Vagina (tissue), 2 donors: ENCODE measurements around the gene SNIP1. TPM values are rescaled to one million over a fixed set of nuclear protein-coding genes. Genes with fewer than 3 reads are reported as not detected.
"Not testable (repeated sequence)": the region's sequence is repeated elsewhere in the genome, so short reads cannot be mapped to it uniquely, and the experiment has no call there.

Experiments
- DNase-seq, 2 donors: peaks; one replicate each; pipeline ENCODE4 v3.0.0-alpha.2; 2017; ENCODE audit errors: extremely low spot score in 2 of 2
- H3K27ac ChIP-seq: fragments of 200-600 bp; sonication (generic); one replicate; pipeline ENCODE4 v1.5.1; 2019
- H3K27me3 ChIP-seq: fragments of 200-600 bp; sonication (generic); one replicate; pipeline ENCODE4 v1.5.1; 2019
- H3K36me3 ChIP-seq, 2 donors: fragments of 200-600 bp; sonication (generic); one replicate each; pipeline ENCODE4 v1.5.1; 2017 to 2019
- H3K4me1 ChIP-seq: fragments of 200-600 bp; sonication (generic); one replicate; pipeline ENCODE4 v1.5.1; 2019
- H3K4me3 ChIP-seq, 2 donors: fragments of 200-600 bp; sonication (generic); 1 replicate in 1 of 2; 2 replicates in 1 of 2; pipeline ENCODE4 v1.5.1; 2016 to 2019
- H3K9me3 ChIP-seq: fragments of 200-600 bp; sonication (generic); one replicate; pipeline ENCODE4 v1.5.1; 2019
- CTCF ChIP-seq, 3 experiments: fragments of 450-650 bp in 2 of 3; fragments of 200-600 bp in 1 of 3; sonication (generic) in 1 of 3; IDR thresholded peaks; one replicate each; pipeline ENCODE4 v1.5.1; 2017 to 2019; ENCODE audit warnings: antibody characterized with exemption in 3 of 3, mild to moderate bottlenecking in 2 of 3, moderate library complexity in 2 of 3
- POLR2A ChIP-seq, 2 donors: fragments of 450-650 bp; IDR thresholded peaks; one replicate each; pipeline ENCODE4 v1.6.1; 2017; ENCODE audit warnings: antibody characterized with exemption in 2 of 2, mild to moderate bottlenecking in 2 of 2, moderate library complexity in 2 of 2
- POLR2AphosphoS5 ChIP-seq, 2 donors: sonication (generic); formaldehyde crosslinking; IDR thresholded peaks; one replicate each; pipeline ENCODE4 v1.9.0; 2017; ENCODE audit warnings: antibody characterized with exemption in 2 of 2, mild to moderate bottlenecking in 2 of 2, low read depth in 1 of 2; ENCODE audit not compliant: insufficient read depth in 1 of 2
- intact Hi-C: fragments of 100-400 bp; cut with DNase I; formaldehyde crosslinking; loops from one replicate; pipeline ENCODE4 v1.15.1; 2023
- total RNA-seq: library from RNA; depleted of rRNA; stranded (reverse); fragments of >200 nt; gene quantifications from one replicate; pipeline ENCODE4 v1.2.3, GENCODE V29; 2016

SNIP1 gene
- total RNA-seq, 1 donor from 2014 or later, result 16.5 TPM

- Histone ChIP-seq H3K27me3 (no peaks in the 10 kb centered on the region), H3K4me1 (peaks cover 26% of the 10 kb centered on the region), H3K27ac (peak overlapping the region; percentile 63), H3K4me3 (peak overlapping the region; percentile 71 to 78), H3K36me3 (peaks cover 0 to 18% of the 10 kb centered on the region in 2 donors), H3K9me3 (no peaks in the 10 kb centered on the region)
- DNase-seq, result no peak
- intact Hi-C loops, result loop anchor here (5.0 kb wide), 1 partner anchor 86 kb away; no protein-coding TSS in a partner anchor
- TF ChIP-seq POLR2A (IDR thresholded peaks at IDR 0.05) (no peak), POLR2AphosphoS5 (IDR thresholded peaks at IDR 0.05; ENCODE audit: insufficient read depth in 1 of 2, low read depth in 1 of 2) (no peak), CTCF (IDR thresholded peaks at IDR 0.05) (no peak)
Measured at GRCh38 chr1:37596182-37596667, 42.1 kb upstream of the SNIP1 start.

DNA sequence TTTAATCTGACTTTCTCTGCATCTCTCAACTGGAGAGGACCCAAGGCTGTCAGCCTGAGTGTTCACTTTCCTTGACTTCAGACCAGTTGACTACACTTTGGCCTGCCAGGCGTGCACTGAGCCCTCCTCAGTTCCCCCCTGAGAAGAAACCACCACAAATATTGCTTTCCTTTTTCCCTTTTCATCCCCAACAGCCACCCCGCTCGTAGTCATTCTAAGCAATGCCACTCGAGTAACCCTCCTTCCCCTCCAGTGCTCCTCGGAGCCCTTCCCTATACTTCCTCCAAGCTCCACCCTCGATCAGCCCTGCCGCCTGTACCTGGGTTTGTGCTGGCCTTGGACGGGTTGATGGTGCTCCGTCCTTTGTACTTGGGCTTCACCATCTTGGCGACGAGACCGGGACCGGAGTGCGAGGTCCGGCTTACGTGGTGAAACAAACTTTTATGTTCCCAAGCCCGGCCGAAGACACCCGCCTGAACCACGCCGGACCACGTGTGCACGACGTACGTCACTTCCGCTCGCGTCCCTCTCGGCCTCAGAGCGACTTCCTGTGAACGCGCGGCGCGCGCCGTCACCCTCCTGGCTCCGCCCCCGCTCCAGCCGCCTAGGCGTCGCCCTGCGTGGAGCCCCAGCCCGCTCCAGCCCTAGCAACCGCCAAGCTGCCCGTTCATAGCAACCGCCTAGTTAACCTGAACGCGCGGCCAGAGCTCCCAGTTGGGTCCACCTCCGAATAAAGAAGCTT, 41.5 kb upstream of the SNIP1 start, which contains the start of gene GNL2:
TSS of gene GNL2 (minus strand) at position 498 of the 742 bp plus-strand sequence. CDS start at position 383, 115 bp downstream.
- H3K36me3 ChIP-seq, result peaks cover 0 to 24% of the 10 kb centered on the region in 2 donors
- DNase-seq, result peak in 1 of 2 donors; percentile 96
- peak within 1 kb of the TSS; percentile 63 for H3K27ac ChIP-seq
- H3K27me3 ChIP-seq, result no peaks in the 10 kb centered on the region
- intact Hi-C loops, result loop anchor here (5.0 kb wide), 1 partner anchor 87 kb away; no protein-coding TSS in a partner anchor
- H3K4me1 ChIP-seq, result peaks cover 26% of the 10 kb centered on the region
- TF ChIP-seq POLR2AphosphoS5 (IDR thresholded peaks at IDR 0.05; ENCODE audit: insufficient read depth in 1 of 2, low read depth in 1 of 2) (peak; percentile 93 to 94), POLR2A (IDR thresholded peaks at IDR 0.05) (peak in 1 of 2 donors; percentile 53), CTCF (IDR thresholded peaks at IDR 0.05) (no peak)
- H3K9me3 ChIP-seq, result no peaks in the 10 kb centered on the region
- H3K4me3 ChIP-seq, result peak within 1 kb of the TSS; percentile 71 to 78

DNA sequence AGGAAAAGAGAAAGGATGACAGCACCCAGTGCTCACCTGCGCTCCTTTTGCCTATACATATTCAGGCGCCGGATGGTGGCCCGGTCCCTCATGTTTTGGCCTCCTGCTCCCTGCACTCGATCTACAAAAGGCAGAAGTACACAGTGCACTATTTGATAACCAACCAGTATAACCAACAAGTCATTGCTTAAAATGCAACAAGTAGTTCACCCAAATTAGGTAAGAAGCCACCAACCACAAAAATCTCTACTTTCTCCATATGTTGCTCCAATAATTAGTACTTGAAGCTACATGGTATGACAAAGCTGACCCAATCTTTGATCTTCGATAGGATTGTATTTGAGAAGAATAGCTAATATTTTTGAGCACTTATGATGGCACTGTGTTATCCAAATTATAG, 39.6 kb upstream of the SNIP1 start:
- H3K36me3 ChIP-seq, result peaks cover 0 to 43% of the 10 kb centered on the region in 2 donors
- no peak overlapping the region for H3K4me3 ChIP-seq
- TF ChIP-seq POLR2A (IDR thresholded peaks at IDR 0.05) (no peak), CTCF (IDR thresholded peaks at IDR 0.05) (no peak), POLR2AphosphoS5 (IDR thresholded peaks at IDR 0.05; ENCODE audit: insufficient read depth in 1 of 2, low read depth in 1 of 2) (no peak)
- H3K9me3 ChIP-seq, result no peaks in the 10 kb centered on the region
- H3K27ac ChIP-seq, result no peak overlapping the region
- H3K4me1 ChIP-seq, result peaks cover 26% of the 10 kb centered on the region
- no peaks in the 10 kb centered on the region for H3K27me3 ChIP-seq
- intact Hi-C loops, result no loop called here
- DNase-seq, result no peak

DNA sequence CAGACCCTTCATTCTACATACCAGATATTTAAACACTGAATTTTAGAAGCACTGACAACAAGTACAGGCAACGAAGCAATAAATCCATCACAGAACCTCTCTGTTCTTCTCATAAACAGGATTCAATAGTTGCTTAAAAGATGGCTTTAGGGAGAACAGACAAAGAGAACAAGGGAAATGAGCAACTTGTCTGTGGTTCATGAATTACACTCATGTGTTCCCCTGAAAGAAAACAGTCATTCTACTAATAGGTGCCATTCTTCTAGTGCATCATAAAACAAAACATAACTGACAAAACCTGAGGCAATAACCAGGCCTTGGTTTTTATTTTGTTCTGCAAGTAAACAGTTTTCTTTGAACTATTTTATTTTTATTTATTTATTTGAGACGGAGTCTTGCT, 34.8 kb upstream of the SNIP1 start:
- H3K9me3 ChIP-seq, result no peaks in the 10 kb centered on the region
- TF ChIP-seq POLR2AphosphoS5 (IDR thresholded peaks at IDR 0.05; ENCODE audit: insufficient read depth in 1 of 2, low read depth in 1 of 2), result no peak
- TF ChIP-seq CTCF (IDR thresholded peaks at IDR 0.05), result no peak
- DNase-seq, result no peak
- H3K27me3 ChIP-seq, result no peaks in the 10 kb centered on the region
- no peak overlapping the region for H3K4me3 ChIP-seq
- H3K36me3 ChIP-seq, result peaks cover 0 to 83% of the 10 kb centered on the region in 2 donors
- peaks cover 4% of the 10 kb centered on the region for H3K4me1 ChIP-seq
- no peak overlapping the region for H3K27ac ChIP-seq
- intact Hi-C loops, result no loop called here

DNA sequence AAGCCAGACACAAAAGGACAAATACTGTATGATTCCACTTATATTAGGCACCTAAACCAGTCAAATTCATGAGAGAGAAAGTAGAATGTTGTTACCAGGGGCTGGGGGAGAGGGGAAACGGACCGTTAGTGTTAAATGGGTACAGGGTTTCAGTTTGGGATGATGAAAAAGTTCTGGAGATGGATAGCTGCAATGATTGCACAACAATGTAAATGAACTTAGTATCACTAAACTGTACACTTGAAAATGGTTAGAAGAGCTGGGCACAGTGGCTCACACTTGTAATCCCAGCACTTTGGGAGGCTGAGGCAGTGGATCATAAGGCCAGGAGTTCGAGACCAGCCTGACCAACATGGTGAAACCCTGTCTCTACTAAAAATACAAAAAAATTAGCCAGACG, 30.5 kb upstream of the SNIP1 start:
- peaks cover 0 to 78% of the 10 kb centered on the region in 2 donors for H3K36me3 ChIP-seq
- intact Hi-C loops, H3K27ac ChIP-seq, H3K9me3 ChIP-seq, H3K4me3 ChIP-seq, DNase-seq, H3K4me1 ChIP-seq, H3K27me3 ChIP-seq: not testable (repeated sequence)
